Breast epithelium (tissue), 4 donors: ENCODE measurements around the gene NME7. TPM values are rescaled to one million over a fixed set of nuclear protein-coding genes. Genes with fewer than 3 reads are reported as not detected.
"Not testable (repeated sequence)": the region's sequence is repeated elsewhere in the genome, so short reads cannot be mapped to it uniquely, and the experiment has no call there.

Experiments used
- DNase-seq, 2 donors: peaks; one replicate each; pipeline ENCODE4 v3.0.0-alpha.2; 2019; ENCODE audit warnings: low spot score in 2 of 2
- H3K27ac ChIP-seq, 2 donors: fragments of 200-600 bp; sonication (generic) in 1 of 2; one replicate each; pipeline ENCODE4 v1.5.1; 2016 to 2019; ENCODE audit warnings: mild to moderate bottlenecking in 1 of 2
- H3K27me3 ChIP-seq, 2 donors: fragments of 200-600 bp; sonication (generic) in 1 of 2; one replicate each; pipeline versions ENCODE4 v1.5.1 to v1.6.0; 2017 to 2019; ENCODE audit warnings: control low read depth in 1 of 2, mild to moderate bottlenecking in 1 of 2
- H3K36me3 ChIP-seq: fragments of 200-600 bp; one replicate; pipeline ENCODE4 v1.5.1; 2019
- H3K4me1 ChIP-seq, 2 donors: fragments of 200-600 bp; sonication (generic); one replicate each; pipeline ENCODE4 v1.5.1; 2016 to 2019; ENCODE audit warnings: control low read depth in 1 of 2
- H3K4me3 ChIP-seq, 3 donors: fragments of 200-600 bp; sonication (generic); 1 replicate in 2 of 3; 2 replicates in 1 of 3; pipeline ENCODE4 v1.5.1; 2016 to 2019; ENCODE audit warnings: mild to moderate bottlenecking in 3 of 3, moderate library complexity in 2 of 3
- H3K9me3 ChIP-seq, 2 donors: fragments of 200-600 bp; sonication (generic) in 1 of 2; one replicate each; pipeline ENCODE4 v1.5.1; 2016 to 2019; ENCODE audit warnings: control low read depth in 1 of 2
- CTCF ChIP-seq, 3 donors: fragments of 450-650 bp; IDR thresholded peaks; one replicate each; pipeline ENCODE4 v1.5.1; 2016 to 2017; ENCODE audit warnings: antibody characterized with exemption in 3 of 3, mild to moderate bottlenecking in 3 of 3, moderate library complexity in 3 of 3
- POLR2A ChIP-seq: fragments of 450-650 bp; IDR thresholded peaks from one replicate; pipeline ENCODE4 v1.6.1; 2016; ENCODE audit warnings: antibody characterized with exemption, mild to moderate bottlenecking, moderate library complexity
- POLR2AphosphoS5 ChIP-seq, 3 donors: sonication (generic); formaldehyde crosslinking; IDR thresholded peaks; one replicate each; pipeline ENCODE4 v1.6.1; 2017; ENCODE audit warnings: antibody characterized with exemption in 3 of 3
- intact Hi-C: fragments of 100-400 bp; cut with DNase I; formaldehyde crosslinking; loops from one replicate; pipeline ENCODE4 v1.15.1; 2023; ENCODE audit warnings: low total_unique reads
- total RNA-seq, 3 donors: library from RNA; depleted of rRNA; stranded (reverse); fragments of >200 nt; gene quantifications; one replicate each; pipeline ENCODE4 v1.1.0, GENCODE V29; 2016

The NME7 gene
- total RNA-seq, 3 donors from 2014 or later, result 13.0 to 22.8 (median 16.7) TPM

GRCh38 chr1:169288011-169288414 is 79.6 kb downstream of the NME7 start:
- H3K9me3 ChIP-seq, result no peaks in the 10 kb centered on the region
- intact Hi-C loops, result no loop called here
- H3K27ac ChIP-seq, result no peak overlapping the region
- no peaks in the 10 kb centered on the region for H3K27me3 ChIP-seq
- DNase-seq, result no peak
- H3K4me1 ChIP-seq, result no peaks in the 10 kb centered on the region
- H3K36me3 ChIP-seq, result no peaks in the 10 kb centered on the region
- H3K4me3 ChIP-seq, result no peak overlapping the region
- TF ChIP-seq POLR2AphosphoS5 (IDR thresholded peaks at IDR 0.05) (no peak), POLR2A (no peak), CTCF (IDR thresholded peaks at IDR 0.05) (no peak)

GRCh38 chr1:169287280-169287679 is 80.3 kb downstream of the NME7 start:
- intact Hi-C loops, result no loop called here

GRCh38 chr1:169281562-169281961 is 86.0 kb downstream of the NME7 start:
- DNase-seq, intact Hi-C loops, H3K27me3 ChIP-seq, H3K27ac ChIP-seq, H3K36me3 ChIP-seq, H3K4me3 ChIP-seq, H3K4me1 ChIP-seq: not testable (repeated sequence)
- peaks cover 0 to 13% of the 10 kb centered on the region in 2 donors for H3K9me3 ChIP-seq

More at GRCh38 chr1:169287280-169287679, 80.3 kb downstream of the NME7 start:
- Histone ChIP-seq H3K4me1 (no peaks in the 10 kb centered on the region), H3K36me3 (no peaks in the 10 kb centered on the region), H3K27me3 (no peaks in the 10 kb centered on the region), H3K9me3 (no peaks in the 10 kb centered on the region), H3K4me3 (no peak overlapping the region), H3K27ac (no peak overlapping the region)
- TF ChIP-seq CTCF (IDR thresholded peaks at IDR 0.05) (no peak), POLR2A (no peak), POLR2AphosphoS5 (IDR thresholded peaks at IDR 0.05) (no peak)
- DNase-seq, result no peak

- Histone ChIP-seq H3K4me1 (no peaks in the 10 kb centered on the region), H3K27ac (no peak overlapping the region), H3K9me3 (no peaks in the 10 kb centered on the region), H3K36me3 (no peaks in the 10 kb centered on the region), H3K4me3 (no peak overlapping the region), H3K27me3 (no peaks in the 10 kb centered on the region)
- no peak for DNase-seq
- TF ChIP-seq CTCF (IDR thresholded peaks at IDR 0.05) (no peak), POLR2A (no peak), POLR2AphosphoS5 (IDR thresholded peaks at IDR 0.05) (no peak)
- intact Hi-C loops, result no loop called here
These were observed 96.5 kb downstream of the NME7 start for GRCh38 chr1:169271098-169271497.

- no peak for DNase-seq
- no peaks in the 10 kb centered on the region for H3K4me1 ChIP-seq
- H3K36me3 ChIP-seq, result no peaks in the 10 kb centered on the region
- no peaks in the 10 kb centered on the region for H3K27me3 ChIP-seq
- H3K27ac ChIP-seq, result no peak overlapping the region
- no peaks in the 10 kb centered on the region for H3K9me3 ChIP-seq
- intact Hi-C loops, result no loop called here
- TF ChIP-seq CTCF (IDR thresholded peaks at IDR 0.05) (no peak), POLR2A (no peak), POLR2AphosphoS5 (IDR thresholded peaks at IDR 0.05) (no peak)
- no peak overlapping the region for H3K4me3 ChIP-seq
These were observed 101.5 kb downstream of the NME7 start for GRCh38 chr1:169266133-169266532.

- TF ChIP-seq POLR2AphosphoS5 (IDR thresholded peaks at IDR 0.05) (no peak), CTCF (IDR thresholded peaks at IDR 0.05) (no peak), POLR2A (no peak)
- Histone ChIP-seq H3K27ac (no peak overlapping the region), H3K27me3 (no peaks in the 10 kb centered on the region), H3K9me3 (peaks cover 0 to under 1% of the 10 kb centered on the region in 2 donors), H3K36me3 (no peaks in the 10 kb centered on the region), H3K4me1 (no peaks in the 10 kb centered on the region), H3K4me3 (no peak overlapping the region)
- intact Hi-C loops, result no loop called here
- DNase-seq, result no peak
These were observed 104.5 kb downstream of the NME7 start for GRCh38 chr1:169263059-169263458.
